ENCODE data around the gene MINDY1.

Gene MINDY1

GRCh38 chr1:150969626-150970025 is 37.1 kb downstream of the MINDY1 start:
- DNase-seq (ENCODE audit: low spot score) (no peak), ATAC-seq (ENCODE audit: low read depth) (no peak)
- peaks cover 56% of the 10 kb centered on the region for H3K36me3 ChIP-seq (ENCODE audit: low read depth)
- no peak overlapping the region for H3K4me3 ChIP-seq (ENCODE audit: severe bottlenecking)
- H3K4me1 ChIP-seq (ENCODE audit: insufficient read depth, poor library complexity, severe bottlenecking) = peaks cover 15% of the 10 kb centered on the region
- no peak for TF ChIP-seq CTCF (IDR thresholded peaks at IDR 0.05; ENCODE audit: poor library complexity, severe bottlenecking)
- no peak overlapping the region for H3K27ac ChIP-seq (ENCODE audit: poor library complexity, severe bottlenecking)
- no peaks in the 10 kb centered on the region for H3K27me3 ChIP-seq (ENCODE audit: insufficient read depth, poor library complexity, severe bottlenecking)
- H3K9me3 ChIP-seq (ENCODE audit: severe bottlenecking) = no peaks in the 10 kb centered on the region

GRCh38 chr1:150968491-150968890 is 38.2 kb downstream of the MINDY1 start:
- H3K9me3 ChIP-seq (ENCODE audit: severe bottlenecking) = no peaks in the 10 kb centered on the region
- peaks cover 67% of the 10 kb centered on the region for H3K36me3 ChIP-seq (ENCODE audit: low read depth)
- no peak for DNase-seq (ENCODE audit: low spot score)
- no peaks in the 10 kb centered on the region for H3K27me3 ChIP-seq (ENCODE audit: insufficient read depth, poor library complexity, severe bottlenecking)
- no peak for ATAC-seq (ENCODE audit: low read depth)
- H3K4me1 ChIP-seq (ENCODE audit: insufficient read depth, poor library complexity, severe bottlenecking) = peaks cover 15% of the 10 kb centered on the region
- TF ChIP-seq CTCF (IDR thresholded peaks at IDR 0.05; ENCODE audit: poor library complexity, severe bottlenecking) = no peak
- H3K4me3 ChIP-seq (ENCODE audit: severe bottlenecking) = no peak overlapping the region
- H3K27ac ChIP-seq (ENCODE audit: poor library complexity, severe bottlenecking) = no peak overlapping the region

- Histone ChIP-seq H3K9me3 (ENCODE audit: severe bottlenecking) (no peaks in the 10 kb centered on the region), H3K4me1 (ENCODE audit: insufficient read depth, poor library complexity, severe bottlenecking) (peaks cover 15% of the 10 kb centered on the region), H3K27me3 (ENCODE audit: insufficient read depth, poor library complexity, severe bottlenecking) (no peaks in the 10 kb centered on the region), H3K4me3 (ENCODE audit: severe bottlenecking) (no peak overlapping the region), H3K36me3 (ENCODE audit: low read depth) (peaks cover 72% of the 10 kb centered on the region), H3K27ac (ENCODE audit: poor library complexity, severe bottlenecking) (no peak overlapping the region)
- DNase-seq (ENCODE audit: low spot score) (no peak), ATAC-seq (ENCODE audit: low read depth) (no peak)
- TF ChIP-seq CTCF (IDR thresholded peaks at IDR 0.05; ENCODE audit: poor library complexity, severe bottlenecking) = no peak
Measured at GRCh38 chr1:150967936-150968335, 38.8 kb downstream of the MINDY1 start.

- Histone ChIP-seq H3K4me3 (ENCODE audit: severe bottlenecking) (no peak overlapping the region), H3K27me3 (ENCODE audit: insufficient read depth, poor library complexity, severe bottlenecking) (no peaks in the 10 kb centered on the region), H3K27ac (ENCODE audit: poor library complexity, severe bottlenecking) (no peak overlapping the region), H3K9me3 (ENCODE audit: severe bottlenecking) (no peaks in the 10 kb centered on the region), H3K4me1 (ENCODE audit: insufficient read depth, poor library complexity, severe bottlenecking) (no peaks in the 10 kb centered on the region), H3K36me3 (ENCODE audit: low read depth) (peaks cover 76% of the 10 kb centered on the region)
- no peak for TF ChIP-seq CTCF (IDR thresholded peaks at IDR 0.05; ENCODE audit: poor library complexity, severe bottlenecking)
- ATAC-seq (ENCODE audit: low read depth) = no peak
- no peak for DNase-seq (ENCODE audit: low spot score)
Measured at GRCh38 chr1:150966011-150966410, 40.7 kb downstream of the MINDY1 start.

- DNase-seq (ENCODE audit: low spot score) (no peak), ATAC-seq (ENCODE audit: low read depth) (no peak)
- H3K9me3 ChIP-seq (ENCODE audit: severe bottlenecking) = no peaks in the 10 kb centered on the region
- no peaks in the 10 kb centered on the region for H3K27me3 ChIP-seq (ENCODE audit: insufficient read depth, poor library complexity, severe bottlenecking)
- no peaks in the 10 kb centered on the region for H3K4me1 ChIP-seq (ENCODE audit: insufficient read depth, poor library complexity, severe bottlenecking)
- peaks cover 80% of the 10 kb centered on the region for H3K36me3 ChIP-seq (ENCODE audit: low read depth)
- H3K4me3 ChIP-seq (ENCODE audit: severe bottlenecking) = no peak overlapping the region
- H3K27ac ChIP-seq (ENCODE audit: poor library complexity, severe bottlenecking) = no peak overlapping the region
- no peak for TF ChIP-seq CTCF (IDR thresholded peaks at IDR 0.05; ENCODE audit: poor library complexity, severe bottlenecking)
Measured at GRCh38 chr1:150965605-150966004, 41.1 kb downstream of the MINDY1 start.
